ENCODE data around the gene SIMC1.
"Not testable (repeated sequence)": the region's sequence is repeated elsewhere in the genome, so short reads cannot be mapped to it uniquely, and the experiment has no call there.

Gene SIMC1

DNA sequence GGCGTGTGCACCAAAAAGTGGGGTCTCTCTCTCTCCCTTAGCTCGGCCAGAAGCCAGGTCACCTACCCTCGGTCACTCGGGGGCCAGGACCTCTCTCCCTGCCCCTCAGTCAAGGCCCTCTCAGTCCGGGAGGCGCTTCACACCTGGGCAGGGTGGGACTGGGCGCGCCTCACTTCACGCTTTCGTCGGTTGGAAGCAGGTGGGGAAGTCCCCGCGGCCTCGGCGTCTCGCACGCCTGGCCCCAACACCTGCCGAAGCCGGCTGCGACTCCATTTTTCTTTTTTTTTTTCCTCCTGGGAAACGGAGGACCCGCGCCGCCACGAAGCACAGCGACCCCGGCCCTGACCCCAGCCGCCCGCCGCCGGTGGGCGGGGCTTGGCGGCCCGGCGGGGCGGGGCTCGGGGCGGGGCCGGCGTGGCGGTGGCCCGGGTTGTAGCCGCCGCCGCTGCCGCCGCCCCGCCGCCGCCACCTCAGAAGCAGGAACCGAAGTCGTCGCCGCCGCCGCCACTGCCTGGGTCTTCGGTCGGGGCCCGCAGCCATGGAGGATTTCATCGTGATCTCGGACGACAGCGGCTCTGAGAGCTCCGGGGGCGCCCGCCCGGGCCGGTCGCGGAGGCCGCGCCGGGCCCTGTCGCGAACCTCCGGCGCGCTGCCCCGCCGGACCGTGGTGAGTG is at the start of gene SIMC1:
Gene SIMC1, plus strand, starts transcription at position 454 of the 674 bp plus-strand sequence. Its CDS starts 85 bp downstream, at position 539.
- not testable (repeated sequence) for DNase-seq (ENCODE audit: low spot score)

- DNase-seq (ENCODE audit: low spot score): no peak
These were observed 49.6 kb upstream of the SIMC1 start for GRCh38 chr5:176188506-176189193.

DNA sequence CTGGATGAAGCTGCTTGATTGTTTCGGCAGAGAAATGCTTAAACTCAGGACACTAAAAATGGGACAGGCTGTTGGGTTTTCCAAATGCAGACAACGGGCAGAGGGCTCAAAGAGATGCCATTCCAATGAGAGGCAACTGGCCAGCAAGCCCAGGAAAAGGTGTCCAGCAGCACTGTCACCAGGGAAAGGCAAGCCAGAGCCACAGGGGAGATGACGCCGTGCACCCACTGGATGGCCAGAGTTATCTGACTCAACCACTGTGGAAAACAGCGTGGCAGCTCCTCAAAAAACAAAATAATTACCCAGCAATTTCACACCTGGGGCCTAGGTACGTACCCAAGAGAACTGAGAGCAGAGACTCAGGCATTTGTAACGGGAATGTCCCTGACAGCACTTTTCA is 48.4 kb upstream of the SIMC1 start:
- no peak for DNase-seq (ENCODE audit: low spot score)

DNA sequence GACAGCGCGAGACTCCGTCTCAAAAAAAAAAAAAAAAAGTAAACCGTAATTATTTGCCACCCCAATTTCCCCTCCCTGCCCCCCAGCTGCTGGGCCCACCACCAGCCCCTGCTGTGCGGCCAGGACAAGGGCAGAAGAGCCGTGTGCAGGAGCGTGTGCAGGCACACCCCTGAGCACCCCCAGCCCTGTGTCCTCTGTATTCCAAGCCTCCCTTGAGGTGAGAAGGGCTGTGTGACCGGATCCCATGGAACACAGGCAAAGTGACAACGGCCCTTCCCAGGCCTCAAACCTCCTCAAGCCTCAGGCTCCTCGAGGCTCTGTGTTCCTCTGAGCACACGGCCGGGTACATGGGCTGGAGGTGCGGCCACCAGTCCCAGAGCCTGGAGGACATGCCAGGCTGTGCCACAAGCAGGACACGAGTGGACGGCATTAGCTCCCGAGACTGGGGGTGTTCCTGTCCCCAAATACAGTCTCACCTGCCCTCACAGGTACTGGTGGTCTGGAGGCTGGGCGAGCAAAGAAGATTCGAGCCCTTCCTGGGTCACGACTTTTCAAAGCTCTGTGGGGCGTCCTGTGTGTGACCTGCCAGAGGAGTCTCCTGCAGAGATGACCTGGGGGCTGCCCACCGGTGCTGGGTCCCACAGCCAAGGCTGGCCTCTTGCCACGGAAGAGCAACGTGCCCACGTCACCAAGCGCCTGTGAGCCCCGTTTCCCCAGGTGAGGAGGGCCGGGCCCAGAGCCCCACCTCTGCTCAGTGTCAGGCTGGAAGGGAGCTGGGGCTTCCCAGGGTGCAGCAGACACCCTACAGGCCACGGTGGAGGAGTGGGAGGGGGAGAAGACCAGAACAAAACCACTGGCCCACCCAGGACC is 47.1 kb upstream of the SIMC1 start:
- DNase-seq (ENCODE audit: low spot score): no peak

DNA sequence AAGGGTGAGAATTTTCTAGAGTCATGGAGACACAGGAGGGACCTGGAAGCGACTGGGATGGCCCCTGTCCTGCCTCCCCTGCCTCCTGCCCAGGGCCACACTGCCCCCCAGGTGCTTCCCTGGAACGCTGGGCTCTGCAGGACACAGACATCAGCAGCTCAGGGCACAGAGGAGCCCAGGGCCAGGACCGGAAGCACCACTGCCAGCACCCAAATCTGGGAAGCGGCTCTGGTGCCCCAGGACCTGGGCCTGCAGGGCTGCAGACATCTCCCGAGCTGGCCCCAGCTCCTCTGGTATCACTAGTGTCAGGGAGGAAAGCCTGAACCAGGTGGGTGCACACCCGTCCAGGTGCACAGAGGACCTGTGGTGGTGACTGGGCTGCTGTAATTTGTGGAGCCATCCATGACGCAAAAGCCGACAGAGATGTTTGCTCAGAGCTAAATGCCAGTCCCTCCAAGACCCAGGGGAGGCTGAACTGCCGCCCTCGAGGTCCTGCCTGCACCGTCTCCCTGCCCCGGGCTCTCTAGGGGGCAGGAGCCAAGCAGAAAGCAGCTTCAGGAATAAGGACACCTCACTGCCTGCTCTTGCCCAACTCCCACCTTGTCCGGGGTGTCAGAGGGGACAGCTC is 46.0 kb upstream of the SIMC1 start:
- DNase-seq (ENCODE audit: low spot score): no peak

DNA sequence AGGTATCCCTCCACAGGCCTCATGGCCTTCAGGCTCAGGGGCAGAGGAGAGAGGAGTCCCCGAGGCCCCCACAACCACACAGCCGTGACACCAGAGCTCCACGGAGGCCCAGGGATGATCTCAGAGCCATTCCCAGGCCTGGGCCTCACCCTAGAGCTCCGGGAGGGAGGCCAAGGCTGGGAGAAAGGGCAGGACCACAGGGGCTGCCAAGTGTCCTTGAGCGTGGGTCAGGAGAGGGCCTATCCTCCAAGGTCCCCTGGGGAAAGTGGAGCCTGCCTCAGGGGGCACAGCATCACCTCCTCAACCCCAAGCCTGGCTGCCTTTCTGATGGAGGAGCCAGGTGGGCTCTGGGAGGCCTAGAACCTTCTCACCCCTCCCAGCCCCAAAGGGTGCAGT is 45.5 kb upstream of the SIMC1 start:
- DNase-seq (ENCODE audit: low spot score): not testable (repeated sequence)

DNA sequence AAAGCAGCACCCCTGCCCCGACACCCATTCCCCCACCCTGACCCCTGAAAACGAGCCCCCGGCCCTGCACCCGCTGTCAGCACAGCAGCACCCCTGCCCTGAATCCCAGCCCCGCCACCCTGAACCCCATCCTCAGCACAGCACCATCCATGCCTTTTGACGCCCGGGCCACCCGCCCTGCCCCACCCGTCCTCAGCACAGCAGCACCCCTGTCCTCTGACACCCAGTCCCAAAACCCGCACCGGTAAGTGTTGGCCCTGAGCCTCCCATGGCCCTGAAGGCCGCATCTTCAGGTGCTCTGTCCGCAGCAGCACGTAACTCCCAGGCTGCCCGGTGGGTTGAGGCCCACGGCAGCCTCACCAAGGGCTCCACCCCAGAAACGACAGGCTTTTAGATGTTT is 44.6 kb upstream of the SIMC1 start:
- DNase-seq (ENCODE audit: low spot score): not testable (repeated sequence)

DNA sequence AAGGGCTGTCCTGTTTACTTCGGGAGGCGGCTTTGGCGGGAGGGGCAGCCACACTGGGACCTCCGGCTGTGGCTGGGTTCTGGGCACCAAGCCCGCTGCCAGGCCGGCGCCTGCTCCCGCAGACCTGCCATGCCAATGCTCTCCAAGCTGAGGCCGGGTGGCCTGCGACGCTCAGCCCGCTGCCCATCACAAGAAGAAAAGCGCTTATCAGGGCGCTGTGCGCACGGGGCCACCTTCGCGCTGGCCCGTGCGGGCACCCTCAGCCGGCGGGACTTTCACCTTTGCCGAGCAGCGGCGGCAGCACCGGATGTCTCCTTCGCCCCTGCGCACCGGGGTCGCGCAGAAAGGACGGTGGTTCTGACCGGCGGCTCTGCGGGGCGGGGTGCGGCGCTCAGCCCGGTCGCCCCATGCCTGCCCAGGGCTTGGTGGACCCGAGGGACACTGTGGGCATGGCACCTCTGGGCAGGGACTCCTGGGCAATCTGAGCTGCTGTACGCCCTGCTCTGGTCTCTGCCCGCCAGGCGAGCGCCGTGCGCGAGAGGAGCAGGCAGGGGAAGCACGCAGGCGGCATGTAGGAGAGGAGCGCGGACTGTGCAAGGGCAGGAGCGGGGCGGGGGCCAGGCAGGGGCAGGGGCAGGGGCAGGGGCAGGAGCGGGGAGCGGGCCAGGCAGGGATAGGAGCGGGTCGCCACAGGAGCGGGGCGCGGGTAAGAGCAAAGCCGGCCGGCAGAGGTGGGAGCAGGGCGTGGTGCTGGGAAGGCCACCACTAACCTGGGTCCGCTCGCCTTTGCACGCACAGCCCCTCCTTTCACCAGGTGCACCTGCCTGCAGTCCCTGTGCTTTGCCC is 43.8 kb upstream of the SIMC1 start:
- not testable (repeated sequence) for DNase-seq (ENCODE audit: low spot score)

- not testable (repeated sequence) for DNase-seq (ENCODE audit: low spot score)
These were observed 43.2 kb upstream of the SIMC1 start for GRCh38 chr5:176195084-176195413.

- not testable (repeated sequence) for DNase-seq (ENCODE audit: low spot score)
These were observed 42.6 kb upstream of the SIMC1 start for GRCh38 chr5:176195487-176196207.

GRCh38 chr5:176196781-176197180 is 41.4 kb upstream of the SIMC1 start:
- DNase-seq (ENCODE audit: low spot score): not testable (repeated sequence)

- not testable (repeated sequence) for DNase-seq (ENCODE audit: low spot score)
These were observed 40.9 kb upstream of the SIMC1 start for GRCh38 chr5:176197234-176197858.

GRCh38 chr5:176198299-176198698 is 39.9 kb upstream of the SIMC1 start:
- DNase-seq (ENCODE audit: low spot score): not testable (repeated sequence)

DNA sequence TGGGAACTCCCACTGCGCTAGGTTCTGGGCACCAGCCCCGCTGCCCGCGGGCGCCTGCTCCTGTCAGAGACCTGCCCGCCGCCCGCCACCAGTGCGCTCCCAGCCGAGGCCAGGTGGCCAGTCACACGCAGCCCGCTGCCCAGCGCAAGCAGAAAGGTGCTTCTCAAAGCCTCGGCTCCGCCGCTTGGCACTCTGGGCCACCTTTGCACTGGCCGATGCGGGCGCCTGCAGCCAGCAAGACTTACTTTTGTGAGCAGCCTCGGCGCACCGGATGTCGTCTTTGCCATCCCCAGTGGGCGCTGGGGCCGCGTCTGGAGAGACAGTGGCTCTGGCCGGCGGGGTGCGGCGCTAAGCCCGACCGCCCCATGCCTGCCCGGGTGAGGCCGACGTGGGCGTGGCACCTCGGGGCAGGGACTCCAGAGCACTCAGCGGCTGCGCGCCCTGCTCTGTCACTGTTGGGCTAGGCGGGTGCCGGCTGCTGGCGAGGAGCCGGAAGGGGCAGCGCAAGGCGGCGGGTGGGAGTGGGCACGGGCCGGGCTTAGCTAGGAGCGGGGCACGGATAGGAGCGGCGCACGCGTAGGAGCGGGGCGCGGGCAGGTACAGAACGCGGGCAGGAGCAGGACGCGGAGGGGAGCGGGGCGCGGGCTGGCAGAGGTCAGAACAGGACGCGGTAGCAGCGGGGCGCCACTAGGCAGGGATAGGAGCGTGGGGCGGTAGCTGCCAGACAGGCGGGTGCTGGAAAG is 39.1 kb upstream of the SIMC1 start:
- not testable (repeated sequence) for DNase-seq (ENCODE audit: low spot score)

- DNase-seq (ENCODE audit: low spot score): not testable (repeated sequence)
These were observed 38.3 kb upstream of the SIMC1 start for GRCh38 chr5:176199803-176200399.

DNA sequence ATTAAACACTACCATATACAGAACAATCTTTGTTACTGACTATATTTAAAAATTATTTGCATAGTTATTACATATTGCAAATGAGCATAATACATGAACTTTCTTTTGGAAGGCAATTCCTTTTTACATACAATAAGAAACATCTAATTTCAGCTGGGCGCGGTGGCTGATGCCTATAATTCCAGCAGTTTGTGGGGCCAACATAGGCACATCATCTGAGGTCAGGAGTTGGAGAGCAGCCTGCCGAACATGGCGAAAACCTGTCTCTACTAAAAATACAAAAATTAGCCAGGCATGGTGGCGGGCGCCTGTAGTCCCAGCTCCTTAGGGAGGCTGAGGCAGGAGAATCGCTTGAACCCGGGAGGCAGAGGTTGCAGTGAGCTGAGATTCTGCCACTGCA is 36.4 kb upstream of the SIMC1 start:
- no peak for DNase-seq (ENCODE audit: low spot score)

GRCh38 chr5:176203086-176203485 is 35.1 kb upstream of the SIMC1 start:
- DNase-seq (ENCODE audit: low spot score): no peak

DNA sequence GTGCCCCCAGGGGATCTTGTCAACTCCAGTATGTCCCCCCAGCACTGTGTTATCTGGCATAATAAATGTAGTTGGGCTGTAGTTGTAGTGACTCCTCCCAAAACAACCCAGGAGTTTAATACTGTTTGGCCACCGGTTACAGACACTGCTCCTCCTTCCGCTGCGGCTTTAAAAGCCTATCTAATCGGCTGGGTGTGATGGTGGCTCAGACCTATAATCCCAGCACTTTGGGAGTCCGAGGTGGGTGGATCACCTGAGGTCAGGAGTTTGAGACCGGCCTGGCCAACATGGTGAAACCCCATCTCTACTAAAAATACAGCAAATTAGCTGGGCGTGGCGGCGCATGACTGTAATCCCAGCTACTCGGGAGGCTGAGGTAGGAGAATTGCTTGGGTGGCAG is 34.7 kb upstream of the SIMC1 start:
- not testable (repeated sequence) for DNase-seq (ENCODE audit: low spot score)

- DNase-seq (ENCODE audit: low spot score): not testable (repeated sequence)
These were observed 23.7 kb upstream of the SIMC1 start for GRCh38 chr5:176214466-176215021.
